IPS-NIHi7 (cell line): Measurements from ENCODE around the gene SUN5.

Source experiments
- DNase-seq: peaks from one replicate; pipeline ENCODE4 v3.0.0; 2012; ENCODE audit warnings: mixed read lengths; ENCODE audit errors: extremely low spot score

The SUN5 gene

GRCh38 chr20:33014336-33015113 lies 10.3 kb upstream of the SUN5 start:
- peak; percentile 59 for DNase-seq

DNA sequence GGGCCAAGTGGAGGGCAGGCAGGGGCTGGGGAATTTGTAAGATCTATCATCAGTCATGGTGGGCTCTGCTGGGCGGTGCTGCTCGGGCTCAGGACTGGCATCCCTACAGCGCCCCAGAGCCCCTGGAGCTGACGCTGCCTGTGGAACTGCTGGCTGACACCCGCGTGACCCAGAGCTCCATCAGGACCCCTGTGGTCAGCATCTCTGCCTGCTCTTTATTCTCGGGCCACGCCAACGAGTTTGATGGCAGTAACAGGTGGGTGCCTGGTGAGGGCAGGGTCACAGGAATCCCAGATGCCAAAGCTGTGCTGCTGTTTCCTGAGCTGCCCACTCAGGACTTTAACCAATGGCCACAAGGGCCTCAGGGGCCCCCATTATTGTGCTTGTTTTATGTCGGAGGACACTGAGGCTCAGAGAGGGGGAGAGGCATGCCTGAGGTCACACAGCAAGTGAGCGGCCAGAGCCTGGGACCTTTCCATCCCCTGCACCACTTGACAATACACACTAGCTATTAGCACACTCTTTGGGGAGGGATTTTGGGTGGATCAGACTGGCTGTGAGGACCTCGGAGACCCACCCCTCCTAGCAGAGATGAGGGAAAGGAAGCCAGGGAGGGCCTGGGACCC lies 9.6 kb upstream of the SUN5 start:
- DNase-seq: no peak

GRCh38 chr20:33012327-33013189 lies 8.3 kb upstream of the SUN5 start:
- no peak for DNase-seq

DNA sequence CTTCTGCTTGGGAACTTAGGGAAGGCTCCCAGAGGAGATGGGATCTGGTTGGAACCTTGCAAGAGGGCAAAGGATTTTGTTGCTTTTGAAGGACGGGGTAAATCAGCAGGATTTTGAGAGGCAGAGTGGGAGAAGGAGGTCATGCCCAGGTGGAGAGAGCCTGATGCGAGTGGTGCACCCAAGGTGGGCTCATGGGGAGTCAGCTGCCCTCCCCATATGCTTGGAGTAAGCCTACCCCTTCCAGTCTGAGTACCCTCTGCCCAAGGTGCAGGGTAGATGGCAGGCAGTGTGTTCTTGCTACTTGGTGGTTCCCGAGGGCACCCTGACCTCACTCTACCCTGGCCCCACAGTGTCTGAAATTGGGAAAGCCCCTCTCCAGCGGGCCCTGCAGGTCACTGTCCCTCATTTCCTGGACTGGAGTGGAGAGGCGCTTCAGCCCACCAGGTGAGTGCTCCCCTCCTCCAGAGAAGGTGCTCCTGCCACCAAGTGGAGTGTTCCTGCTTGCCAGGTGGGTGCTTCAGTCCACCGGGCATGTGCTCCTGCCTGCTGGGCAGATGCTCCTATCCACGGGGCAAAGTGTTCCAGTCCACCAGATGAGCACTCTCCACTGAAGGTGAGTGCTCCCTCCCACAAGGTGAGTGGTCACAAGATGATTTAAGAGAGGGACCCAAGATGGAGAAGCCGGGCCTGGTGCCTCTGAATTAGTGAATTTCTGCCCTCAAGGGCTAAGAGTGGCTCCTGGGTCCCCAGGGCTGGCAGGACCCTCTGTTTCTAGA lies 6.6 kb upstream of the SUN5 start:
- no peak for DNase-seq

- DNase-seq: no peak
These were observed 5.9 kb upstream of the SUN5 start for GRCh38 chr20:33010133-33010504.

DNA sequence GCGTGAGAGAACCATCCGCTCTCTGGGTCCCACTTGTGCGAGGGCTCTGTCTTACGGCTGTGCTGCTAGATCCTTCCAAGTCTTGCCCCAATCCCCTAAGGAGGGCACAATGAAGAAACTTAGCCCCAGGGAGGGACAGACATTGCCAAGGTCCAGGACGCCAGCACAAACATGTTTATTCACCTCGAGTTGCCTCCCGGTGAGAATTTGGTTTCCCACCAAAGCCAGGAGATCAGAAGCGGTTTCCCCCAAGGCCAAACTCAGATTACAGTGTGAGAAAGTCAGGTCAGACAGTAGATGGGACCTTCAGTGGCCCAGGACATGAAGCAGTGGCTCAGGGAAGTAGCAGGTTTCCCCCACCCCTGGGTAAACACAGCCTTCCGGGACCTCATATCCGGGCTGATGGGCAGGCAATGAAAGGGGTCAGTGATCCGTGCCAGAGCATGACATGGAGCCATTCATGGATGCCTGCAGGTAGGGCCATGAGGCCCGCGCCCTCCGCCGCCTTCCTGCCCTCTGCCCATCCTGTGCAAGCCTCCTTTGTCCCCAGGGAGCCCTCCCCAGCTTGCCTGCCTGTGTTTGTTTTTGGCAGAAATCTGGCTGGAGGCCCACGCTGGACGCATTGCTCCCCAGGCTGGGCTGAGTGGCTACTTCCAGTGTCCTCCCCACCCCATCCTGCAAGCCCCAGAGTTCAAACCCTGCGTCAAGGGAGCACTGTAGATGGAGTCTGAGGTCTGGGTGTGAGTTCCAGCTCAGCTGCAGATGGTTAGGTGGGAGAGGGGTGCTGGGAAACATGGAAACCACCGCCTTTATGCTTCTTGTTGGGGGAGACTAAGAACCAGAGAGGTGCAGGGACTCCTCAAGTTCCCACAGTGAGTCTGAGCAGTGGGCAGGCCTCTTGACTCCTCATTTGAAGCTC lies 5.2 kb upstream of the SUN5 start:
- no peak for DNase-seq

DNA sequence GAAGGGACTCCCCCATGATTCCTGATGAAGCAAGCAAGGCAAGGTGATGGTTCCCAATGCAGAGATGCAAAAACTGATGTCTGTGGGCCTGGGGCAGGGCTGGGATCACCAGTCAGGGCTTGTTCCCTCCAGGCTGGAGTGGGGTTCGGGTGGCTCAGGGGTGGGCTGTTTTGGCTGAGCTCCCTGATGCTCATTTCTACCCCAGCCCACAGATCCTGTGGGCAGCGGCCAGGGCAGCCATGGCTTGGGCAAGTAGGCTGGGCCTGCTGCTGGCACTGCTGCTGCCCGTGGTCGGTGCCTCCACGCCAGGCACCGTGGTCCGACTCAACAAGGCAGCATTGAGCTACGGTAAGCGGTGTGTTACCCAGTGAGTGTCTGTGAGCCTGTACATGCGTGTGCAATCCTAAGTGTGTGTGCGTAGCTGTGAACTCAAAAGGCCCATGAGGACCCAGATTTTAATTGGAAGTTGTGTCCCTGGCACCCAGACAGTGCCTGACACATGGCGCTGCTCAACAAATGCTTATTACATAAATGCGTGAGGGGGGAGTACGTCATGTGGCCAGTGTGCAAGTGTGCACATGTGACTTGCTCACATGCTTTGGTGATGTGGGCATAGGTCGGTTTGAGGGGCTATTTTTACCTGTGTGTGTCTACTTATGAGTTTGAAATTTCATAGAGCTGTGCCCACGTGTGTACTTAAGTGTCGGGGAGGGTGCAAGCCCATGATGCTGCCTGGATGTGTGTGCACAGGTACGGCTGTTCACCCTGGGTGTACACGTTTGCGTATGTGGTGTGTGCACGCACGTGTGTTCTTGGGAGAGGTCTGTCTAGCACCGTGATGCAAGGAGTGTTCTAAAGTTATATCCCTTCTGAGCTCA lies 4.3 kb upstream of the SUN5 start:
- DNase-seq: no peak

GRCh38 chr20:33007376-33008335 lies 3.4 kb upstream of the SUN5 start, which contains the start of gene BPIFB2:
Gene BPIFB2, plus strand, starts transcription at chr20:33007704. Its CDS starts 871 bp downstream, at chr20:33008575.
- DNase-seq: no peak

GRCh38 chr20:33006776-33007375 lies 2.6 kb upstream of the SUN5 start:
- DNase-seq: no peak

DNA sequence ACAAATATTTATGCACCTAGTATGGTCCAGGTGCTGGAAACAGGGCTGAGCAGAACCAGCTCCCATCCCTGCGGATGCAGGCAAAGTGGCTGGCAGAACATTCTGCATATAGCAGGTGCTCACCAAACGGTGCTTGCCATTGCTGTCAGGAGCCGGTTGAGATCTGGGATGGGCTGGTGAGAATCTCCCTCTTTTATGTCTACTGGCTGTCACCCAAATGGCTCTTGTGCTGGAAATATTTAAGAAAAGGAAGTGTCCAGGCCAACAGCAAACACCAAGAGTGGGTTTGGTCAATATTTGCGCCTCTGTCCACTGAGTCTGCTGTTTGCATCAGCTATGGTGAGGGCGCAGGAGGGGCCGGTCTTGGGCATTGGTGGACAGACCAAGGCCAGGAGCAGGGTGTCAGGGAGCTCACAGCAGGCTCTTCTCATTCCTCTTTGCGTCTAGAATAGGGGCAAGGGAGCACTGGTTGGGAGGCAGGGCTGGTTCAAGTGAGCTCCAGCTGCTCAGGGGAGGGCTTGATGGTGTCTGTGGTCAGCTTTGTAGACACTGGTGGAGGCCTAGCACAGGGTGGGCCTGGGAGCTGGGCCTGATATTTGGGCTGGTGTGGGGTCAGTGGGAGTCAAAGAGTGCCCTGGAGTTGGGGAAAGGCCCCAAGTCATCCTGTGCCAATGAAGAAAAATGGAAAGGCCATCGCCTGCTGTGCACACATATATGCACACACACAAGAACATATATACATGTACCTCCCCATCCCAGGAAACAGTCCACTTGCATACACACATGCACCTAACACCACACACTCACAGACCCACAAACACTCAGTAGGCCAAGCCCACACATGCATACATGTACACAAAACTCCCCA lies 1.9 kb upstream of the SUN5 start:
- DNase-seq: no peak

DNA sequence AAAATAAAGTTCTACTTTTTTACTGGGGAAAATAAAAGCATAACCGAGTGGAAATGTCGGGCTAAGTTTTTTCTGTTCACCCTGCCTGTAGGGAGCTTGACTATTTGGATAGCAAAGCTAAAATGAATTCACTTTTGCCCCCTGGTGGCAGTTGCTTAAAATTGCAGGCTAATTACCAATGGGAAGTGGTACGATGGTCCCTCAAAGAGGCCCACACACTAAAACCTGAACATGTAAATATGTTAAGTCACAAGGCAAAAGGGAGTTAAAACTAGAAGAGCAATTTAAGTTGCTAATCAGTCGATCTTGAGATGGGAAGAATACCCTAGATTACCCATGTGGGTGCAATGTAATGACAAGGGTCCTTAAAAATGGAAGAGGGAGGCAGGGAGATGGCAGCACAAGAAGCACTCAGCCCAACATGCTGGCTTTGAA lies 916 bp upstream of the SUN5 start:
- DNase-seq: peak; percentile 74

GRCh38 chr20:33002087-33002808 lies 2.0 kb downstream of the SUN5 start:
- no peak for DNase-seq

GRCh38 chr20:33000802-33001466 lies 3.3 kb downstream of the SUN5 start:
- DNase-seq: no peak

- DNase-seq: no peak
These were observed 4.5 kb downstream of the SUN5 start for GRCh38 chr20:32999603-33000250.

- DNase-seq: no peak
These were observed 6.8 kb downstream of the SUN5 start for GRCh38 chr20:32997431-32997830.
